HFF-Myc (cell line): ENCODE results near the gene MRPL23.

Source experiments
- DNase-seq: peaks from one replicate; pipeline ENCODE4 v3.0.0-alpha.2; 2011; ENCODE audit warnings: low read depth; ENCODE audit errors: extremely low read depth
- H3K4me3 ChIP-seq: replicated peaks from 2 replicates; pipeline ENCODE4 v1.5.1; 2011; ENCODE audit warnings: low read depth, mild to moderate bottlenecking, control low read depth, low read length
- CTCF ChIP-seq: IDR thresholded peaks from 2 replicates; pipeline ENCODE4 v1.5.1; 2012; ENCODE audit warnings: mild to moderate bottlenecking, low read depth, low read length, control low read depth; ENCODE audit errors: missing control alignments

Gene MRPL23

GRCh38 chr11:1963864-1964263, 16.7 kb downstream of the MRPL23 start:
- TF ChIP-seq CTCF, result no peak
- no peak for DNase-seq

DNA sequence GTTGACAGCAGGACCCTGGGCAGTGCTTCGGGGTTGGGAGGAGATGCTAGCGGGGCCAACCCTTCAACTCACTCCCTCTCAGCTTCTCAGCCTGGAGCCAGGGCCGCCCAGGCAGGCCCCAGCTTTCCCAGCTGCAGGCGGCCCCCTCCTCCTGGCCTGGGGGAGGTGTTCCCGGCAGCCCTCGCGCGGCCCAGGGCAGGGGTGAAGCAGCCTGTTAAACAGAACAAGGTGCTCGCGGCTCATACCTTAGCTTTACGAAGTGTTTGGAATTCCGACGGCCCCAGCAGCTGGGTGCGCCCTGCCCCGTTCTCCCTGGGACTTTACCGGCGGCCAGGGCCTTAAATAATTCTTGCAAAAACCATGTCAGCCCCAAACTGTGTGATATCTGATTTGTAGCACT, 17.2 kb downstream of the MRPL23 start:
- DNase-seq, result no peak
- no peak for TF ChIP-seq CTCF
- no peak overlapping the region for H3K4me3 ChIP-seq

More at GRCh38 chr11:1963864-1964263, 16.7 kb downstream of the MRPL23 start:
- H3K4me3 ChIP-seq, result no peak overlapping the region

DNA sequence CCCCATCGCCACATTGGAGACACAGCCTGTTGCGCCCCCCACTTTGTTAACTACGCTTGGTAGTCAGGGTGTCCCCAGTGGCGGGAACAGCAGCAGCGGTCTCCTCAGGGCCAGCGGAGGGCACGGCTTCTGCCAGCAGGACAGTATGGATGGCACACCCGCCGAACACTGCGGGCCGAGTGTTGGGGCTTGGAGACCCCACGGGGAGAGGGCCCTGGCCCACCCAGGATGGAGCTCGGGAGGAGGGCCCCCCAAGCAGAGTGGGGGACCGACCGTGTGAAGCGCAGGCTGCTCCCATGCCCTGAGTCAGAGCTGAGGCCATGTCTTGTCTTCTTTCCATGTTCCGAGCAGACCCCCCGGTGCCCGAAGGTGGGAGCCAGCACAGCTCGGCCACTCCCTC, 17.8 kb downstream of the MRPL23 start:
- no peak overlapping the region for H3K4me3 ChIP-seq
- no peak for TF ChIP-seq CTCF
- DNase-seq, result no peak

GRCh38 chr11:1966531-1966930, 19.4 kb downstream of the MRPL23 start:
- TF ChIP-seq CTCF, result no peak
- no peak for DNase-seq
- H3K4me3 ChIP-seq, result no peak overlapping the region

DNA sequence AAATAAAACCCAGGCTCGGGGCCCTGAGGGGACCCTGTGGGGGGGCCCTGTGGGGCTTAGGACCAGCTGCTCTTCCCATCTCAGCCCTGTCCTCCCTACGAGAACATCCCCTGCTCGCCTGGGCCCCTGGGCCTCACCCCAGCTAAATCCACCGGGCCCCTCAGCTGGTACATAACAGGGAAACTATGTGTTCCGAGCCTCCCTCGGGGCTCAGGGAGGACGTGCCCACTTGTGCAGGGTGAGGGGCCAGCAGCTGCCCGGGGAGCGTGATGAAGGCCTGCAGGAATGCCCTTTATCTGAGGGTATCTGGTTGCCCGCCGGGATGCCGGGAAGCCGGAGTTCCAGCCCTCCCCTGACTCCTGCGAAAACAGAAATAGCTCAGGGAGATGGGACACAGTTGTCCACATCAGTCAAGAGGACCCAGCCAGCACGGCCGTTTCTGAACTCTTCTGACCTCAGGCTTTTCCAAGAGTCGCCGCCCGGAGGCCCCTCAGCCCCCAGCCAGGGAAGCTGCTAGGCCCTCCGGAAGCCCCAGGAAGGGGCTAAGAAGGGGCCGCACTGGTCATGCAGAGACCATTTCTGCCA, 20.6 kb downstream of the MRPL23 start:
- no peak for TF ChIP-seq CTCF
- H3K4me3 ChIP-seq, result no peak overlapping the region
- no peak for DNase-seq

DNA sequence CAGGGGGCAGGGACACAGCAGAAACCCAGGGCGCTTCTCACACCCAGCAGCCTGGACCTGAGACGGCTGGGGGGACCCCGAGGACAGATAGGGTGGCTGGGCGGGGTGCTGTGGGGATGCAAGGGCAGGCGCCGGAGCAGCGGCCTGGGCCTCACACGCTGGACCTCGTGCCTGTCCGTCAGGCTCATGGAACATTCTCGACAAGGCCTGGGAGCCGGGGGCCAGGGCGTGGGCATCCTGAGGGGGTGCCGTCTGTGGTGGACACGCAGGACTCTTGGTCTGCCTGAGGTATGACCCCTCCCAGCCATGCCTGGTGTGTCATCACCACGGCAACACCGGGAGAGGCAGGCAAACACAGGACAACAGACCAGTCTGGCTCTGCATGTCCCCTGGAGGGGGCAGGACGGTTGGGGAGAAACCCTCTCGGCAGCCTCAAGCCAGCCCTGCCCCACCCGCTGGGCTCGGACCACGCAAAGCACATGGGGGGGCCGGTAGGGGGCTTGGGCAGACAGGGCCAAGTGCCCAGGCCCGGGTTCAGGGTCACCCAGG, 21.4 kb downstream of the MRPL23 start:
- H3K4me3 ChIP-seq, result no peak overlapping the region
- no peak for TF ChIP-seq CTCF
- DNase-seq, result no peak

- no peak for TF ChIP-seq CTCF
- no peak overlapping the region for H3K4me3 ChIP-seq
- DNase-seq, result no peak
Observed at GRCh38 chr11:1969035-1969434, 21.9 kb downstream of the MRPL23 start.
